HG03432 (cell line): ENCODE data around the gene ANKRD13B.
"Not testable (repeated sequence)": the region's sequence is repeated elsewhere in the genome, so short reads cannot be mapped to it uniquely, and the experiment has no call there.

Experiments
- ATAC-seq: cut with Tn5 transposase; IDR thresholded peaks from one replicate; pipeline ENCODE4 v1.9.1; 2021; ENCODE audit warnings: mild to moderate bottlenecking, moderate library complexity; ENCODE audit not compliant: unreplicated experiment

Gene ANKRD13B

GRCh38 chr17:29640413-29640812 is 47.5 kb downstream of the ANKRD13B start:
- ATAC-seq = no peak

GRCh38 chr17:29640981-29641642 is 48.2 kb downstream of the ANKRD13B start:
- ATAC-seq = no peak

GRCh38 chr17:29642171-29642611 is 49.3 kb downstream of the ANKRD13B start:
- ATAC-seq = no peak

GRCh38 chr17:29643817-29644160 is 50.9 kb downstream of the ANKRD13B start:
- ATAC-seq = no peak

GRCh38 chr17:29645515-29646051 is 52.7 kb downstream of the ANKRD13B start:
- no peak for ATAC-seq

- no peak for ATAC-seq
Measured at GRCh38 chr17:29648005-29648404, 55.1 kb downstream of the ANKRD13B start.

GRCh38 chr17:29649359-29649758 is 56.4 kb downstream of the ANKRD13B start:
- no peak for ATAC-seq

- no peak for ATAC-seq
Measured at GRCh38 chr17:29650396-29650795, 57.5 kb downstream of the ANKRD13B start.

GRCh38 chr17:29651913-29652312 is 59.0 kb downstream of the ANKRD13B start:
- ATAC-seq = not testable (repeated sequence)

GRCh38 chr17:29652976-29653375 is 60.0 kb downstream of the ANKRD13B start:
- ATAC-seq = no peak

GRCh38 chr17:29653995-29654714 is 61.2 kb downstream of the ANKRD13B start:
- no peak for ATAC-seq

- ATAC-seq = no peak
Measured at GRCh38 chr17:29655323-29655722, 62.4 kb downstream of the ANKRD13B start.

- ATAC-seq = no peak
Measured at GRCh38 chr17:29659155-29659554, 66.2 kb downstream of the ANKRD13B start.

- ATAC-seq = no peak
Measured at GRCh38 chr17:29661213-29661612, 68.3 kb downstream of the ANKRD13B start.

GRCh38 chr17:29663155-29663554 is 70.2 kb downstream of the ANKRD13B start:
- ATAC-seq = no peak
